NCI-H2029 (cell line): ENCODE results near the gene CNBD2.
"Not testable (repeated sequence)": the region's sequence is repeated elsewhere in the genome, so short reads cannot be mapped to it uniquely, and the experiment has no call there.

Experiments used
- DNase-seq: peaks from one replicate; lab custom pipeline; 2025; lab: John Stamatoyannopoulos, UW

The CNBD2 gene

GRCh38 chr20:35975576-35976373 is 7.4 kb downstream of the CNBD2 start:
- no peak for DNase-seq

DNA sequence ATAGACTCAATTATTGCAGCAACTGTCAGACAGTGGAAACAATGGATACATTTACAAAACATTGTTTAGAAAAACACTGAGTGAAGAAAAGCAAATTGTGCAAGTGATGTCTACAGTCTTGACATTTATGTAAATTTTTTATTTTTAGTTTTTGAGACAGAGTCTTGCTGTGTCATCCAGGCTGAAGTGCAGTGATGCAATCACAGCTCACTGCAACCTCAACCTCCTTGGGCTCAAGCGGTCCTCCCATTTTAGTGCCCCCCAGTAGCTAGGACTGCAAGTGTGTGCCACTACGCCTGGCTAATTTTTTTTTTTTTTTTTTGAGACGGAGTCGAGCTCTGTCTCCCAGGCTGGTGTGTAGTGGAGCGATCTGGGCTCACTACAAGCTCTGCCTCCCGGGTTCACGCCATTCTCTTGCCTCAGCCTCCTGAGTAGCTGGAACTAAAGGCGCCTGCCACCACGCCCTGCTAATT is 9.7 kb downstream of the CNBD2 start:
- no peak for DNase-seq

DNA sequence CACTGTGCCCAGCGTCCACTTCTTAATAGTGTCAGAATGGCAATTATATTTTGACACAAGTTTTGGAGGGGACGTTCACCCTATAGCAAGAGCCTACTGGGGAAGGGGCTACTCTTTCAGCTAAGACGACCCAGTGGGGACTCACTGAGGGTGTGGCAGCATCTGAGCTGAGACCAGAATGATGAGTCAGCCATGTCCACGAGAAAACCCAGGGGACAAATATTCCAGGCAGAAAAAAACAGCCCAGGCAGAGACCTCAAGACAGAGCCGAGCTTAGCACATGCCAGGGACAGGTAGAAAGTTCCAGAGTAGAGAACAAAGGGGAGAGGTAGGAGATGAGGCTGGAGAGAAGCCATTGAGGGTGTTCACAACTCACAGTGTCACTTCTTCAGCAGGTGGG is 11.2 kb downstream of the CNBD2 start:
- DNase-seq, result no peak

DNA sequence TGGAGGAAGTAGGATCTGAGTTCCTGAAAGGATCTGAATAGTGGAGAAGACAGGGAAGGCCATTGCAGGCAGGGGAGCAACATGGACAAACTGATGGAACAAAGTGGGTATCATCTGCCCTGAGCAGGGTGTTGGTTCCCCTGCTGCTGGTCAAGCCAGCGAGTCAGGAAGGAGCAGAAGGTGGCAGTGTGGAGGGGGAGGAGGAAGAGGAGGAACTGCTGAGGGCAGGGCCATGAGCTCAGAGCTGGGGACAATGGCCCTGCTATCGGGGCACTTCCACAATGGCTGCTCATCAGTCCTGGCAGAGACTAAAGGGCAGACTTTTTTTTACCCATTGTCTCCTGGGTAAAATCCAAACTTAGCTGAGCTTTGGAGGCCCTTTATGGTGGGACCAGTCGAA is 13.6 kb downstream of the CNBD2 start:
- no peak for DNase-seq

GRCh38 chr20:35984382-35984781 is 16.0 kb downstream of the CNBD2 start:
- DNase-seq, result no peak

DNA sequence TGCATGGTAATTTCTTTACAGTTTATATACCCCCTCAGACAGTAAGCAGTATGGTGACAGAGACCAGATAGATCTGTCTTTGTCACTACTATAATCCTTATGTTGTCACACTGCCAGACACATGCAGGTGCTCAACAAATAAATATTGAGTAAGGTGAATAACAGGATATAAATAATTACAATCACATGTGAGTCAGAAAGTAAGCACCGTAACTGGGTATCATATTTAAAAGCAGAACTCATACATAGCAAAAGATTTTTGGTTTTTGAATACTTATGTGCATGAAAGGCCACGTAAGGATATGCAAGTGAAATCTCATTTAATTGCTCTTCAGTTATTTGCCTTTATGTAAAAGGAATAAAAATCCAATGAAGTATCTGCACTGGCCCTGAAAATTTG is 17.4 kb downstream of the CNBD2 start:
- peak; percentile 39 for DNase-seq

DNA sequence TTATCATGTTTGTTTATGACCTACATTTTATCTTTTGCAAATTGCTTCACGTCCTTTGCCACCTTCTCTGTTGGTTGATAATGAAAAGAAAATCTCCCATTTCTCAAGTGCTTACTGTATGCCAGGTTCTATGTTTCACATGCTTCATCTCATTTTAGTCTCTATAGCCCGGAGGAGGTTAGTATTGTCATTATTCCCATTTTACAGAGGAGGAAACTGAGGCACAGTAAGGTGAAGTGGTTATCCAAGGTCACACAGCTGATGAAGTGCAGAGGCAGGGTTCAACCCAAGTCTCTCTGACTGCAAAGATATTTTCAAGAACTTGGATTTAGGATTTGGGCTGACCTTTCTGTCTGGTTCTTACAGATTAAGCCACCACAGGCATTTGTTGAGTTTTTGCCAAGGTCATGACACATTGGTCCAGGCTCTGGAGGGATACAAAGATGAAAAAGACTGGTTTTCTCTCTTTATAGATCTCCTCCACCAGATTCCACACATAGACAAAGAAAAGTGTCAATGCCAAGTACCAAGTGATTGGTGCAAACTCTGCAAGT is 20.6 kb downstream of the CNBD2 start:
- DNase-seq, result no peak

DNA sequence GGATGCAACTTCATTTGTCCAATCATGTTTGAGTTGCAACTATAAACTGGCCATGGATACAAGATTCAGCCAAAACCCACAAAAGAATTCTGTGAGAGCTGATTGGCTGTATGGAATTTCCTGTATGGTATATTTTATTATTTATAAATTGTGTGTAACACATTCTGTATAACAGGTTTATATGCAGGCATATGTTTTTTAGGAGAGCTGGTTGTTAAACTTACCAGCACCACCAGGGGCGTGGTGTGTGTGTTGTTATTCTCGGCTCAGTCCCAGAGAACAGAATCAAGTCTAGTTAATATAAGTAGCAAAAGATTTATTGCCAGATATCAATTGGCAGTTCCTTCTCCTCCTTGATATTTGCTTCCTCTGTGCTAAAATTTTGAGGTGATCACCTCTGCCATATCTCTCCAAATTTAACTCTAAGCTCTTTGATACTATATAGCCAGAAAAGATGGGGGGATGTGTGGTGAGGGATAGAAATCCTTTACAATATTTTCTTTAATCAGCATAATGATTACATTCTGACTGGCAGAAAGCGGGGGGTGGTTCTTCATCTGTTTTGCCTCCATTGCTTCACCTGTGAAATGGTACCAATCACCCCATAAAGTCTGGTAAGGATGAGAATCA is 22.9 kb downstream of the CNBD2 start:
- no peak for DNase-seq

DNA sequence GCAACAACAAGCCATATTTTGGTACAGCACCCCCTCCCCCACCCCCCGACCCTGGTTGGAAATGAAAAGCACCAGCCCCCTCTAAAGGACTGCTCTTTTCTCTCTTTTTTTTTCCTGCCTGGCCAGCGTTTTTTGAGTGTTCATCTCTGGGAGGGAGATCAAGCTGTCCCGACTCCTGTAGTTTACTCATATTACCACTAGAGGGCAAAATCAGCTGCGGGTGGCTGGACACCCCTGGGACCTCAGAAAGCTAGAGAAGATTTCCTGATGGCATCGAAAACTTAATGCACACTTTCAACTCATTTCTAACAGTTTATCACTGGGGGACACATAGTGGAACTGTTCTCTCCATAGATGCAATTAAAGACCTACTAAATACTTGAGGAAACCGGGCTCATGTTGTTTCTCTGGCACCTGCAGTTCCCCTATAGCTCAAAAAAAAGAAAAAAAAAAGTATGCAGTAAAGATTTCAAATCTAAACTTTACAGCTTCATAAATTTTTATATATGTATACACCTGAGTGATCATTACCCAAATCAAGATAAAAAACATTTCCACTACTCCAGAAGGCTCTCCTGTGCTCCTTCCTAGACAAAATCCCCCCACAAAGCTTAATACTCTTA is 24.4 kb downstream of the CNBD2 start:
- DNase-seq, result peak; percentile 23

DNA sequence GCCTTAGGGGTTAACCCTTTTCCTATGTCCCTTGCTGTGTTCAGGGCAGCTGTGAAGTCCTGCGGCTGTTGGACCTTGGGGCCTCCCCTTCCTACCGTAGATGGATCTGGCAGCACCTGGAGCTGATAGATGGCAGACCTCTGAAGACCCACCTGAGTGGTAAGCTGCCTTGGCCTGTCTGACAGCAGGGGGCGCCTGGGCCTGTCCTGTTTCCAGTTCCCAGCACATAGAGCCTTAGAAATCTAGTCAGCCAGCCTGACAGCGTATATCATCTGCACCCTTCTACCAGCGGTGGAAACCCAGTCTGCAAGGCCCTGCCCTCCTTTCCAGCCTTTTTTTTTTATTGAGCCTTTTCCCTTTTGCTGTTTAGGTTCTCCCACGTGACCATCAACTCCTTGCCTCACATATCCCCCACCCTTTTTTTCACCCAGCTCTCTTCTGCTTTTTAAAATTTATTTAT is 26.6 kb downstream of the CNBD2 start:
- peak; percentile 73 for DNase-seq

- DNase-seq, result not testable (repeated sequence)
Observed at GRCh38 chr20:35996492-35996891, 28.1 kb downstream of the CNBD2 start.

- not testable (repeated sequence) for DNase-seq
Observed at GRCh38 chr20:36001331-36001730, 32.9 kb downstream of the CNBD2 start.

DNA sequence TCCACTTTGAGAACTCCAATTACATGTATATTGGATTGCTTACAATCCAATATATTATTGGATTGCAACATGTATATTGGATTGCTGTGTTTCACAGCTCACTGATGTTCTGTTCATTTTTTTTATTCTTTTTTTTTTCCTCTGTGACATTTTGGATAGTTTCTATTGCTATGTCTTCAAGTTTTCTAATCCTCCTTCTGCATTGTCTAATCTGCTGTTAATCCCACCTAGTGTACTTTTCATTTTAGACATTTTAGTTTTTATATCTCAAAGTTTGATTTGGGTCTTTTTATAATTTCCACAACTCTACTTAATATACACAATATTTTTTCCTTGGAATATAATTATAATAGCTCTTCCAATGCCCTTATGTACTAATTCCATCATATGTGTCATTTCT is 34.5 kb downstream of the CNBD2 start:
- DNase-seq, result no peak

GRCh38 chr20:36004045-36004444 is 35.7 kb downstream of the CNBD2 start:
- DNase-seq, result no peak

- no peak for DNase-seq
Observed at GRCh38 chr20:36008461-36009035, 40.2 kb downstream of the CNBD2 start.

GRCh38 chr20:36010076-36010475 is 41.7 kb downstream of the CNBD2 start:
- no peak for DNase-seq

DNA sequence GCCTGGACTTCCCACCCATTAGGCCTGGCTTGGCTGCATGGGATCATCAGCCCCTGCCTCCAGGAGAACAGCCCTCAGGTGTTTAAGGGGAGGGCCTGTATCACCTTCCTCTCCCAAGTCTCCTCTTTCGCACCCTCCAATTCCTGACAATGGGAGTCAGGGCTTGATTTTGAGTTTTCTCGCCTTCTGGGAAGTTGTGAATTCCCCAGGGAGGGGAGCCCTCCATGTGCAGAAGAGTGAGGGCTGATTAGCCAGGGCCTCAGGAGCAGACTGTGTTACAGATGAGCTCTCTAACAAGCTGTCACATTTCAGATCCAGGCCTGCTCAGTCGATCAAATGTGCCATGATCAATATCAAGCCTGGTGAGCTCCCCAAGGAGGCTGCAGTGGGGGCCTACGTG is 42.4 kb downstream of the CNBD2 start:
- no peak for DNase-seq

GRCh38 chr20:36015806-36016403 is 47.5 kb downstream of the CNBD2 start:
- no peak for DNase-seq

GRCh38 chr20:36017048-36017951 is 48.9 kb downstream of the CNBD2 start:
- DNase-seq, result no peak

- no peak for DNase-seq
Observed at GRCh38 chr20:36018208-36018988, 50.0 kb downstream of the CNBD2 start.
